ENCODE results near the gene DEFB110.

DEFB110 gene

GRCh38 chr6:50021894-50022293 lies at the start of gene DEFB110:
DEFB110 (minus strand) TSS chr6:50021994; CDS start chr6:50021935, 59 bp downstream.
- no peak for DNase-seq

GRCh38 chr6:50070101-50070500 lies 48.3 kb upstream of the DEFB110 start:
- no peak for DNase-seq

- DNase-seq, result no peak
These were observed 40.3 kb upstream of the DEFB110 start for GRCh38 chr6:50062051-50062450.

- DNase-seq, result no peak
These were observed 34.4 kb upstream of the DEFB110 start for GRCh38 chr6:50056242-50056641.

- DNase-seq, result no peak
These were observed 28.0 kb upstream of the DEFB110 start, which contains the start of gene DEFB112 for GRCh38 chr6:50049829-50050228. DEFB112 (minus strand) TSS chr6:50049929; CDS start chr6:50049869, 60 bp downstream.

- DNase-seq, result no peak
These were observed 25.2 kb upstream of the DEFB110 start for GRCh38 chr6:50047026-50047425.

- no peak for DNase-seq
These were observed 9.2 kb upstream of the DEFB110 start for GRCh38 chr6:50030777-50031562.

GRCh38 chr6:50030350-50030749 lies 8.6 kb upstream of the DEFB110 start:
- no peak for DNase-seq

GRCh38 chr6:50025258-50025657 lies 3.5 kb upstream of the DEFB110 start:
- no peak for DNase-seq

- no peak for DNase-seq
These were observed 14.0 kb downstream of the DEFB110 start for GRCh38 chr6:50007819-50008218.

- DNase-seq, result no peak
These were observed 18.7 kb downstream of the DEFB110 start for GRCh38 chr6:50003139-50003538.

- DNase-seq, result no peak
These were observed 26.5 kb downstream of the DEFB110 start for GRCh38 chr6:49995278-49995677.

GRCh38 chr6:49988900-49989299 lies 32.9 kb downstream of the DEFB110 start:
- no peak for DNase-seq

GRCh38 chr6:49987749-49988148 lies 34.0 kb downstream of the DEFB110 start:
- DNase-seq, result no peak

- no peak for DNase-seq
These were observed 35.2 kb downstream of the DEFB110 start for GRCh38 chr6:49986551-49986950.

GRCh38 chr6:49982046-49982445 lies 39.7 kb downstream of the DEFB110 start:
- no peak for DNase-seq

- DNase-seq, result no peak
These were observed 40.9 kb downstream of the DEFB110 start for GRCh38 chr6:49980898-49981297.

- no peak for DNase-seq
These were observed 42.2 kb downstream of the DEFB110 start for GRCh38 chr6:49979584-49979983.

GRCh38 chr6:49978332-49979226 lies 43.2 kb downstream of the DEFB110 start:
- no peak for DNase-seq

- DNase-seq, result no peak
These were observed 52.2 kb downstream of the DEFB110 start, which contains the start of gene DEFB113 for GRCh38 chr6:49969605-49970004. DEFB113 (minus strand) TSS chr6:49969625; CDS start chr6:49969625, 0 bp downstream.
